HEK293T (cell line): ENCODE results near the gene LIX1L.

ENCODE experiments used
- BHLHE40 ChIP-seq: fragments of 450-650 bp; IDR thresholded peaks from 2 replicates; pipeline ENCODE4 v1.6.1; 2016; ENCODE audit warnings: mild to moderate bottlenecking, moderate library complexity, borderline replicate concordance
- CTBP1 ChIP-seq: fragments of 450-650 bp; IDR thresholded peaks from 2 replicates; pipeline ENCODE4 v1.6.1; 2016; ENCODE audit warnings: borderline replicate concordance
- ELF4 ChIP-seq: fragments of 450-650 bp; IDR thresholded peaks from 2 replicates; pipeline ENCODE4 v1.6.1; 2017; ENCODE audit warnings: antibody characterized with exemption
- FOXA1 ChIP-seq: fragments of 450-650 bp; IDR thresholded peaks from 2 replicates; pipeline ENCODE4 v1.6.1; 2016; ENCODE audit warnings: mild to moderate bottlenecking
- FOXM1 ChIP-seq: fragments of 450-650 bp; IDR thresholded peaks from 2 replicates; pipeline ENCODE4 v1.6.1; 2017; ENCODE audit warnings: mild to moderate bottlenecking, borderline replicate concordance
- HDGF ChIP-seq: fragments of 450-650 bp; IDR thresholded peaks from 2 replicates; pipeline ENCODE4 v1.6.1; 2017; ENCODE audit warnings: antibody characterized with exemption, borderline replicate concordance
- L3MBTL2 ChIP-seq: fragments of 450-650 bp; conservative IDR thresholded peaks from 2 replicates; pipeline ENCODE4 v1.6.1; 2016; ENCODE audit warnings: mild to moderate bottlenecking
- LEF1 ChIP-seq: fragments of 450-650 bp; IDR thresholded peaks from 2 replicates; pipeline ENCODE4 v1.6.1; 2017; ENCODE audit warnings: mild to moderate bottlenecking, borderline replicate concordance
- NFRKB ChIP-seq: fragments of 450-650 bp; IDR thresholded peaks from 2 replicates; pipeline ENCODE4 v1.6.1; 2016; ENCODE audit warnings: mild to moderate bottlenecking, moderate library complexity
- PKNOX1 ChIP-seq: fragments of 450-650 bp; IDR thresholded peaks from 2 replicates; pipeline ENCODE4 v1.6.1; 2016
- SP1 ChIP-seq: fragments of 450-650 bp; IDR thresholded peaks from 2 replicates; pipeline ENCODE4 v1.6.1; 2017
- SUZ12 ChIP-seq: fragments of 450-650 bp; IDR thresholded peaks from 2 replicates; pipeline ENCODE4 v1.6.1; 2016; ENCODE audit warnings: mild to moderate bottlenecking
- TARDBP ChIP-seq: fragments of 450-650 bp; IDR thresholded peaks from 2 replicates; pipeline ENCODE4 v1.6.1; 2016
- ZNF384 ChIP-seq: fragments of 450-650 bp; IDR thresholded peaks from 2 replicates; pipeline ENCODE4 v1.6.1; 2016

- TF ChIP-seq PKNOX1 (no peak), LEF1 (no peak), BHLHE40 (no peak), HDGF (no peak), SP1 (no peak), FOXM1 (no peak), SUZ12 (no peak), FOXA1 (no peak), CTBP1 (no peak), ELF4 (no peak), TARDBP (no peak), L3MBTL2 (no peak), NFRKB (no peak), ZNF384 (no peak)
Measured at GRCh38 chr1:145897969-145898368, 59.8 kb downstream of the LIX1L start.
